ENCODE data around the gene HSDL1. TPM values are rescaled to one million over a fixed set of nuclear protein-coding genes. Genes with fewer than 3 reads are reported as not detected.
A peak's percentile ranks its signal among the peaks of the same experiment; 100 is the strongest.

Gene HSDL1
- total RNA-seq, 1 experiment from 2014 or later: 13.3 TPM

- Histone ChIP-seq H3K4me1 (ENCODE audit: insufficient read depth, low read length) (peaks cover 4% of the 10 kb centered on the region), H3K79me2 (ENCODE audit: low read length) (peaks cover 19% of the 10 kb centered on the region), H3K36me3 (ENCODE audit: low read depth, low read length) (no peaks in the 10 kb centered on the region), H3K27ac (ENCODE audit: low read length) (no peak overlapping the region), H4K20me1 (ENCODE audit: low read length) (no peaks in the 10 kb centered on the region), H2AFZ (ENCODE audit: low read length) (peak overlapping the region; percentile 91; the same call in 1 of the 2 replicates), H3K9me3 (ENCODE audit: low read length) (no peaks in the 10 kb centered on the region), H3K27me3 (ENCODE audit: low read length) (no peaks in the 10 kb centered on the region), H3K4me2 (ENCODE audit: low read length) (peak overlapping the region; percentile 86), H3K4me3 (ENCODE audit: low read length) (peak overlapping the region; percentile 97), H3K9me2 (replicated peaks; ENCODE audit: low read length) (no peaks in the 10 kb centered on the region), H3K9ac (ENCODE audit: low read length) (peak overlapping the region; percentile 77; the same call in 1 of the 2 replicates), H3F3A (ENCODE audit: low read length, unreplicated experiment) (no peaks in the 10 kb centered on the region)
- intact Hi-C loops (cut with micrococcal nuclease): no loop called here
- no TSS peak for BruUV-seq (replicated peaks)
- no peak for TF ChIP-seq EZH2phosphoT487 (IDR thresholded peaks at IDR 0.05; ENCODE audit: borderline replicate concordance, low read length)
- no peak for TF ChIP-seq EZH2 (IDR thresholded peaks at IDR 0.05; ENCODE audit: low read length, unreplicated experiment)
- TF ChIP-seq, protein P1, sequence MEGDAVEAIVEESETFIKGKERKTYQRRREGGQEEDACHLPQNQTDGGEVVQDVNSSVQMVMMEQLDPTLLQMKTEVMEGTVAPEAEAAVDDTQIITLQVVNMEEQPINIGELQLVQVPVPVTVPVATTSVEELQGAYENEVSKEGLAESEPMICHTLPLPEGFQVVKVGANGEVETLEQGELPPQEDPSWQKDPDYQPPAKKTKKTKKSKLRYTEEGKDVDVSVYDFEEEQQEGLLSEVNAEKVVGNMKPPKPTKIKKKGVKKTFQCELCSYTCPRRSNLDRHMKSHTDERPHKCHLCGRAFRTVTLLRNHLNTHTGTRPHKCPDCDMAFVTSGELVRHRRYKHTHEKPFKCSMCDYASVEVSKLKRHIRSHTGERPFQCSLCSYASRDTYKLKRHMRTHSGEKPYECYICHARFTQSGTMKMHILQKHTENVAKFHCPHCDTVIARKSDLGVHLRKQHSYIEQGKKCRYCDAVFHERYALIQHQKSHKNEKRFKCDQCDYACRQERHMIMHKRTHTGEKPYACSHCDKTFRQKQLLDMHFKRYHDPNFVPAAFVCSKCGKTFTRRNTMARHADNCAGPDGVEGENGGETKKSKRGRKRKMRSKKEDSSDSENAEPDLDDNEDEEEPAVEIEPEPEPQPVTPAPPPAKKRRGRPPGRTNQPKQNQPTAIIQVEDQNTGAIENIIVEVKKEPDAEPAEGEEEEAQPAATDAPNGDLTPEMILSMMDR (conservative IDR thresholded peaks at IDR 0.05; ENCODE audit: low read depth, low read length): no peak
- POLR2A ChIA-PET (ENCODE audit: unreplicated experiment): no interaction called here
- ATAC-seq (no peak), DNase-seq (no peak)
- CTCF ChIA-PET: no interaction called here
These were observed 1.2 kb downstream of the HSDL1 start for GRCh38 chr16:84143784-84144199.

- CTCF ChIA-PET: no interaction called here
- no peaks in the 10 kb centered on the region for H3F3A ChIP-seq (ENCODE audit: low read length, unreplicated experiment)
- TF ChIP-seq EZH2phosphoT487 (IDR thresholded peaks at IDR 0.05; ENCODE audit: borderline replicate concordance, low read length) (no peak), EZH2 (IDR thresholded peaks at IDR 0.05; ENCODE audit: low read length, unreplicated experiment) (no peak)
- TF ChIP-seq, protein P1 (conservative IDR thresholded peaks at IDR 0.05; ENCODE audit: low read depth, low read length): no peak
- H3K79me2 ChIP-seq (ENCODE audit: low read length): peaks cover 21% of the 10 kb centered on the region
- H3K36me3 ChIP-seq (ENCODE audit: low read depth, low read length): no peaks in the 10 kb centered on the region
- H4K20me1 ChIP-seq (ENCODE audit: low read length): no peaks in the 10 kb centered on the region
- no peak overlapping the region for H3K9ac ChIP-seq (ENCODE audit: low read length)
- H3K27ac ChIP-seq (ENCODE audit: low read length): no peak overlapping the region
- DNase-seq (no peak), ATAC-seq (no peak)
- no peaks in the 10 kb centered on the region for H3K9me2 ChIP-seq (replicated peaks; ENCODE audit: low read length)
- intact Hi-C loops (cut with micrococcal nuclease): no loop called here
- H3K4me1 ChIP-seq (ENCODE audit: insufficient read depth, low read length): peaks cover 8% of the 10 kb centered on the region
- H3K4me2 ChIP-seq (ENCODE audit: low read length): no peak overlapping the region; the same call in 1 of the 2 replicates
- no TSS peak for BruUV-seq (replicated peaks)
- no peaks in the 10 kb centered on the region for H3K27me3 ChIP-seq (ENCODE audit: low read length)
- POLR2A ChIA-PET (ENCODE audit: unreplicated experiment): no interaction called here
- no peak overlapping the region for H3K4me3 ChIP-seq (ENCODE audit: low read length)
- H3K9me3 ChIP-seq (ENCODE audit: low read length): no peaks in the 10 kb centered on the region
- H2AFZ ChIP-seq (ENCODE audit: low read length): no peak overlapping the region
These were observed 1.9 kb downstream of the HSDL1 start for GRCh38 chr16:84143081-84143480.

DNA sequence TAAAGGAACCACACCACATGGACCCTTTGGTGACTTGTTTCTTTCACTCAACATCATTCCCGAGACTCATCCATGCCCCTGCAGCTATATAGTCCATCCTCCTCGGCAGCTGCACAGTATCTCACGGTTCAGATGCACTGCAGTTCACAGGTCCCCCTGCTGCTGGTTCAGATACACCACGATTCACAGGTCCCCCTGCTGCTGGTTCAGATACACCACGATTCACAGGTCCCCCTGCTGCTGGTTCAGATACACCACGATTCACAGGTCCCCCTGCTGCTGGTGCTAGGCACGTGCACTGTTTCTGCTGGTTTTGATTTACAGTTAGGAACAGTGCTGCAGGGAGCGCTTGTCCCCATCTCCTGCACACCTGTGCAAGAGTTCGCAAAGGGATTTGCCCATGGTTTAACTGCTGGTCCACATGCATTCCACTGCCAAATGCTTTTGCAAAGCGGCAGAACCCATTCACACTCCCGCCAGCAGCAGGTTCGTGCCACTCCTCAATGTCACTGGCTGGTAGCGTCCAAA, 3.8 kb downstream of the HSDL1 start:
- ATAC-seq: no peak
- Histone ChIP-seq H2AFZ (ENCODE audit: low read length) (no peak overlapping the region), H3K4me3 (ENCODE audit: low read length) (no peak overlapping the region), H3F3A (ENCODE audit: low read length, unreplicated experiment) (no peaks in the 10 kb centered on the region), H3K9ac (ENCODE audit: low read length) (no peak overlapping the region), H3K4me1 (ENCODE audit: insufficient read depth, low read length) (peaks cover 8% of the 10 kb centered on the region), H3K4me2 (ENCODE audit: low read length) (no peak overlapping the region), H3K79me2 (ENCODE audit: low read length) (peaks cover 28% of the 10 kb centered on the region), H3K9me3 (ENCODE audit: low read length) (no peaks in the 10 kb centered on the region), H3K36me3 (ENCODE audit: low read depth, low read length) (no peaks in the 10 kb centered on the region), H3K9me2 (replicated peaks; ENCODE audit: low read length) (no peaks in the 10 kb centered on the region), H3K27me3 (ENCODE audit: low read length) (no peaks in the 10 kb centered on the region), H3K27ac (ENCODE audit: low read length) (no peak overlapping the region), H4K20me1 (ENCODE audit: low read length) (no peaks in the 10 kb centered on the region)
- BruUV-seq (replicated peaks): no TSS peak
- TF ChIP-seq EZH2phosphoT487 (IDR thresholded peaks at IDR 0.05; ENCODE audit: borderline replicate concordance, low read length): no peak
- no peak for TF ChIP-seq EZH2 (IDR thresholded peaks at IDR 0.05; ENCODE audit: low read length, unreplicated experiment)
- TF ChIP-seq, protein P1 (conservative IDR thresholded peaks at IDR 0.05; ENCODE audit: low read depth, low read length): peak; percentile 29; the same call in 1 of the 2 replicates
- intact Hi-C loops (cut with micrococcal nuclease): no loop called here
- DNase-seq: no peak
- ChIA-PET POLR2A (ENCODE audit: unreplicated experiment) (no interaction called here), CTCF (no interaction called here)

Measured in PC-3 (cell line).